Measurements from ENCODE around the gene UGT1A8.

UGT1A8 gene

DNA sequence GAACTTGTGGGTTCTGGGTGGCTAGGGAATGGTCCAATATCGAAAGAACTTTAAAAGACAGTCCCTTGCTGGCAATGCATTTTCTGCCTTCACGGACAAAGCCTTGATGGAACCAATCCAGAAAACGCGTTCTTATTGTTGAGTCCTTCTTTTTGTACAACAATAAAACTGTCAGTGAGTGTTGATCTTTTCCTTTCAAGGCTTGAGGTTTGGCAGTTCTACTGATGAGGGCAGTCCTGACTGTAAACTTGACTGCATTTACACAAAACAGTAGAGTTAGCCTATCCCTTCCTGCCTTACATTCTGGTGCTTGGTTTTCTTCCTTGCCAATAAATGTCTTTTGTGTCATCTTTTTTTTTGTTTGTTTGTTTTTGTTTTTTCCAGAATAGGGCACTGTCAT, 61.8 kb downstream of the UGT1A8 start:
- no peak overlapping the region for H3K9ac ChIP-seq (ENCODE audit: low read length)
- H3K9me3 ChIP-seq (ENCODE audit: insufficient read depth, low read length): no peaks in the 10 kb centered on the region
- H3K27me3 ChIP-seq (ENCODE audit: low read length): no peaks in the 10 kb centered on the region
- no peak overlapping the region for H2AFZ ChIP-seq (ENCODE audit: low read depth, low read length, severe bottlenecking)
- no peaks in the 10 kb centered on the region for H3K79me2 ChIP-seq (ENCODE audit: insufficient read depth, low read length)
- H3K4me3 ChIP-seq (ENCODE audit: insufficient read depth, low read length, poor library complexity, severe bottlenecking): no peak overlapping the region
- no peak overlapping the region for H3K27ac ChIP-seq (ENCODE audit: low read depth, low read length)
- H4K20me1 ChIP-seq (ENCODE audit: low read depth, low read length): no peaks in the 10 kb centered on the region
- H3K4me2 ChIP-seq (ENCODE audit: low read depth, low read length, poor library complexity, severe bottlenecking): no peak overlapping the region
- no peaks in the 10 kb centered on the region for H3F3A ChIP-seq (ENCODE audit: insufficient read depth)
- no peaks in the 10 kb centered on the region for H3K36me3 ChIP-seq (ENCODE audit: low read length)
- no peaks in the 10 kb centered on the region for H3K9me2 ChIP-seq (replicated peaks; ENCODE audit: insufficient read depth, low read length)
- TF ChIP-seq, protein P1, sequence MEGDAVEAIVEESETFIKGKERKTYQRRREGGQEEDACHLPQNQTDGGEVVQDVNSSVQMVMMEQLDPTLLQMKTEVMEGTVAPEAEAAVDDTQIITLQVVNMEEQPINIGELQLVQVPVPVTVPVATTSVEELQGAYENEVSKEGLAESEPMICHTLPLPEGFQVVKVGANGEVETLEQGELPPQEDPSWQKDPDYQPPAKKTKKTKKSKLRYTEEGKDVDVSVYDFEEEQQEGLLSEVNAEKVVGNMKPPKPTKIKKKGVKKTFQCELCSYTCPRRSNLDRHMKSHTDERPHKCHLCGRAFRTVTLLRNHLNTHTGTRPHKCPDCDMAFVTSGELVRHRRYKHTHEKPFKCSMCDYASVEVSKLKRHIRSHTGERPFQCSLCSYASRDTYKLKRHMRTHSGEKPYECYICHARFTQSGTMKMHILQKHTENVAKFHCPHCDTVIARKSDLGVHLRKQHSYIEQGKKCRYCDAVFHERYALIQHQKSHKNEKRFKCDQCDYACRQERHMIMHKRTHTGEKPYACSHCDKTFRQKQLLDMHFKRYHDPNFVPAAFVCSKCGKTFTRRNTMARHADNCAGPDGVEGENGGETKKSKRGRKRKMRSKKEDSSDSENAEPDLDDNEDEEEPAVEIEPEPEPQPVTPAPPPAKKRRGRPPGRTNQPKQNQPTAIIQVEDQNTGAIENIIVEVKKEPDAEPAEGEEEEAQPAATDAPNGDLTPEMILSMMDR (IDR thresholded peaks at IDR 0.05; ENCODE audit: insufficient read depth, low read length, poor library complexity, severe bottlenecking): no peak
- no peak for TF ChIP-seq EZH2phosphoT487 (conservative IDR thresholded peaks at IDR 0.05; ENCODE audit: low read length)

DNA sequence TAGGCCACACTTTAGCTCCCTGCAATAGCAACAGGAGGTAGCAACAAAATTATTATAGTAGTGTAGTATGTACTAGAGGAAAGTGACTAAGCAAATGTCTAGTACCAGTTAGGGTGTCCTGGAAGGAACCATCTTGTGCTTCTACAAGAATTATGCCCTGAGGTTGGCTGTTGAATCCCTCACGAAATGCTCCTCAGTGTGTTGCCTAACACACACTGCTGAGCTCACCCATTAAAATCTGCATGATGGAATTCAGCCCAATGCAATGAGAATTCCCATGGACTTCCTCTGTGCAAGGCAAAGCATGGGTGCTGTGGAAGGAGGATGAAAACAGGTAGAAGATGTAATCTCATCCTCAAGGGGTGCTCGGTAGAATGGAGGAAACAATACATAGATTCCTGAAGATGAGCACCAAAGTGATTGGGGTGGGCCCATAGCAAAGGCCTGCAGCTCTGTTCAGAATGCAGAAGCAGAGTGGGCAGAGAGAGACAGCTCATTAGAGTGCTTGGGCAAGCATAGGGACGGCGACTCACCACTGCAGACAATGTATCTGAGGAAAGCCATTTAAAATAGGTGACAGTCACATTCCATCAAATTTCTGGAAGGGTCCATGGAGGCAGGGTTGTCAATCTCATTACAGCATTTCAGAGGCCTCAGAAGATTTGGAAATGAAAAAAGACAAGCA, 63.1 kb downstream of the UGT1A8 start:
- Histone ChIP-seq H3K9me3 (ENCODE audit: insufficient read depth, low read length) (no peaks in the 10 kb centered on the region), H3F3A (ENCODE audit: insufficient read depth) (no peaks in the 10 kb centered on the region), H4K20me1 (ENCODE audit: low read depth, low read length) (no peaks in the 10 kb centered on the region), H3K4me3 (ENCODE audit: insufficient read depth, low read length, poor library complexity, severe bottlenecking) (no peak overlapping the region), H3K4me2 (ENCODE audit: low read depth, low read length, poor library complexity, severe bottlenecking) (no peak overlapping the region), H3K27ac (ENCODE audit: low read depth, low read length) (no peak overlapping the region), H3K79me2 (ENCODE audit: insufficient read depth, low read length) (no peaks in the 10 kb centered on the region), H3K9me2 (replicated peaks; ENCODE audit: insufficient read depth, low read length) (no peaks in the 10 kb centered on the region), H3K9ac (ENCODE audit: low read length) (no peak overlapping the region), H3K36me3 (ENCODE audit: low read length) (no peaks in the 10 kb centered on the region), H2AFZ (ENCODE audit: low read depth, low read length, severe bottlenecking) (no peak overlapping the region), H3K27me3 (ENCODE audit: low read length) (no peaks in the 10 kb centered on the region)
- TF ChIP-seq, protein P1 (IDR thresholded peaks at IDR 0.05; ENCODE audit: insufficient read depth, low read length, poor library complexity, severe bottlenecking): no peak
- no peak for TF ChIP-seq EZH2phosphoT487 (conservative IDR thresholded peaks at IDR 0.05; ENCODE audit: low read length)

DNA sequence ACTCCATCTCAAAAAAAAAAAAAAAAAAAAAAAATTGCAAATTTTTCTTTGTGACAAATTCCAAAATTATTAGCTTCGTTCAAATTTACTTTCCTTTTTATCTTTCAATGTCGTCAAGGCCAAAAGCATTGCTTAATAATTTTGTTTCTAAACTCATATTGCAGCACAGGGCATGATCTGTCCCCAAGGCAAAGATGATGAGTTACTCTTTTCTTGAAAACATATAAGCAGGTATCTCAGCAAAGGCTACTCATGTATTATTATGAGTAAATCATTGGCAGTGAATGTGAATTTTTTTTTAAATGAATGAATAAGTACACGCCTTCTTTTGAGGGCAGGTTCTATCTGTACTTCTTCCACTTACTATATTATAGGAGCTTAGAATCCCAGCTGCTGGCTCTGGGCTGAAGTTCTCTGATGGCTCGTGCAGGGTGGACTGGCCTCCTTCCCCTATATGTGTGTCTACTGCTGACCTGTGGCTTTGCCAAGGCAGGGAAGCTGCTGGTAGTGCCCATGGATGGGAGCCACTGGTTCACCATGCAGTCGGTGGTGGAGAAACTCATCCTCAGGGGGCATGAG, 64.2 kb downstream of the UGT1A8 start, which contains the start of gene UGT1A7:
UGT1A7 (plus strand) TSS at position 381 of the 579 bp plus-strand sequence; CDS start at position 418, 37 bp downstream.
- Histone ChIP-seq H3K36me3 (ENCODE audit: low read length) (no peaks in the 10 kb centered on the region), H3K9me2 (replicated peaks; ENCODE audit: insufficient read depth, low read length) (no peaks in the 10 kb centered on the region), H3K79me2 (ENCODE audit: insufficient read depth, low read length) (no peaks in the 10 kb centered on the region), H3K27ac (ENCODE audit: low read depth, low read length) (no peak within 1 kb of the TSS), H3F3A (ENCODE audit: insufficient read depth) (no peaks in the 10 kb centered on the region), H3K9me3 (ENCODE audit: insufficient read depth, low read length) (no peaks in the 10 kb centered on the region), H2AFZ (ENCODE audit: low read depth, low read length, severe bottlenecking) (no peak within 1 kb of the TSS), H3K27me3 (ENCODE audit: low read length) (no peaks in the 10 kb centered on the region), H4K20me1 (ENCODE audit: low read depth, low read length) (no peaks in the 10 kb centered on the region), H3K4me3 (ENCODE audit: insufficient read depth, low read length, poor library complexity, severe bottlenecking) (no peak within 1 kb of the TSS), H3K4me2 (ENCODE audit: low read depth, low read length, poor library complexity, severe bottlenecking) (no peak within 1 kb of the TSS), H3K9ac (ENCODE audit: low read length) (no peak within 1 kb of the TSS)
- TF ChIP-seq, protein P1 (IDR thresholded peaks at IDR 0.05; ENCODE audit: insufficient read depth, low read length, poor library complexity, severe bottlenecking): no peak
- TF ChIP-seq EZH2phosphoT487 (conservative IDR thresholded peaks at IDR 0.05; ENCODE audit: low read length): no peak

Measured in SU-DHL-6 (cell line).